ENCODE results near the gene ERFE.

Gene ERFE

GRCh38 chr2:238126775-238127164 is 32.0 kb upstream of the ERFE start:
- FAIRE-seq: no peak

GRCh38 chr2:238127165-238128060 is 31.4 kb upstream of the ERFE start:
- FAIRE-seq: no peak

GRCh38 chr2:238128061-238128440 is 30.7 kb upstream of the ERFE start:
- FAIRE-seq: no peak

GRCh38 chr2:238128534-238129001 is 30.2 kb upstream of the ERFE start:
- FAIRE-seq: no peak

- no peak for FAIRE-seq
Measured at GRCh38 chr2:238129166-238130010, 29.4 kb upstream of the ERFE start.

- no peak for FAIRE-seq
Measured at GRCh38 chr2:238130111-238130695, 28.6 kb upstream of the ERFE start.

GRCh38 chr2:238130696-238131628 is 27.8 kb upstream of the ERFE start:
- FAIRE-seq: no peak

- no peak for FAIRE-seq
Measured at GRCh38 chr2:238131761-238132462, 26.9 kb upstream of the ERFE start.

GRCh38 chr2:238132463-238133450 is 26.0 kb upstream of the ERFE start:
- FAIRE-seq: no peak

- no peak for FAIRE-seq
Measured at GRCh38 chr2:238133499-238134392, 25.0 kb upstream of the ERFE start.

- no peak for FAIRE-seq
Measured at GRCh38 chr2:238134393-238134785, 24.4 kb upstream of the ERFE start.

- FAIRE-seq: no peak
Measured at GRCh38 chr2:238135601-238136150, 23.1 kb upstream of the ERFE start.

- no peak for FAIRE-seq
Measured at GRCh38 chr2:238136820-238137537, 21.8 kb upstream of the ERFE start.

GRCh38 chr2:238137885-238138284 is 20.9 kb upstream of the ERFE start:
- no peak for FAIRE-seq

- no peak for FAIRE-seq
Measured at GRCh38 chr2:238138331-238139195, 20.2 kb upstream of the ERFE start, which contains the start of gene KLHL30. KLHL30 (plus strand) TSS chr2:238138668; CDS start chr2:238140755, 2,087 bp downstream.

- FAIRE-seq: no peak
Measured at GRCh38 chr2:238139196-238140039, 19.4 kb upstream of the ERFE start.

All from endometrium (tissue), 2 donors.